HepG2 (cell line): ENCODE data around the gene ABCC9. TPM values are rescaled to one million over a fixed set of nuclear protein-coding genes. Genes with fewer than 3 reads are reported as not detected.

ENCODE experiments used
- BATF2 ChIP-seq: sonication (generic); formaldehyde crosslinking; IDR thresholded peaks from 2 replicates; pipeline ENCODE4 v1.8.0; 2022; ENCODE audit warnings: mild to moderate bottlenecking, missing genetic modification reagents, moderate library complexity
- CHCHD3 ChIP-seq: sonication (generic); formaldehyde crosslinking; IDR thresholded peaks from 2 replicates; pipeline ENCODE4 v1.8.0; 2022; ENCODE audit warnings: mild to moderate bottlenecking, missing genetic modification reagents, moderate library complexity
- NR2C2 ChIP-seq: sonication (generic); formaldehyde crosslinking; IDR thresholded peaks from 2 replicates; pipeline ENCODE4 v1.4.0; 2020; ENCODE audit warnings: missing genetic modification reagents, mild to moderate bottlenecking, moderate library complexity, borderline replicate concordance
- RNF2 ChIP-seq: fragments of 450-650 bp; conservative IDR thresholded peaks from 2 replicates; pipeline ENCODE4 v1.6.1; 2016; ENCODE audit warnings: low read depth
- SNAPC4 ChIP-seq: sonication (generic); formaldehyde crosslinking; IDR thresholded peaks from 2 replicates; pipeline ENCODE4 v1.4.0; 2020; ENCODE audit warnings: mild to moderate bottlenecking, missing genetic modification reagents
- ZBTB46 ChIP-seq: sonication (generic); formaldehyde crosslinking; IDR thresholded peaks from 2 replicates; pipeline ENCODE4 v1.4.0; 2020; ENCODE audit warnings: mild to moderate bottlenecking, missing genetic modification reagents, borderline replicate concordance
- ZEB1 ChIP-seq: IDR thresholded peaks from 2 replicates; pipeline ENCODE4 v1.6.1; 2012; ENCODE audit warnings: mild to moderate bottlenecking, low read depth, inconsistent platforms; ENCODE audit not compliant: insufficient replicate concordance
- ZNF496 ChIP-seq: sonication (generic); formaldehyde crosslinking; IDR thresholded peaks from 2 replicates; pipeline ENCODE4 v1.8.1; 2023; ENCODE audit warnings: mild to moderate bottlenecking, moderate library complexity, missing genetic modification reagents; ENCODE audit not compliant: insufficient replicate concordance
- ZNF589 ChIP-seq: sonication (generic); formaldehyde crosslinking; conservative IDR thresholded peaks from 2 replicates; pipeline ENCODE4 v1.8.0; 2022; ENCODE audit warnings: mild to moderate bottlenecking, moderate library complexity, missing genetic modification reagents
- ZNF678 ChIP-seq: sonication (generic); formaldehyde crosslinking; IDR thresholded peaks from 2 replicates; pipeline ENCODE4 v1.4.0; 2020; ENCODE audit warnings: mild to moderate bottlenecking, missing genetic modification reagents
- ZNF83 ChIP-seq: sonication (generic); formaldehyde crosslinking; IDR thresholded peaks from 2 replicates; pipeline ENCODE4 v1.4.0; 2020; ENCODE audit warnings: missing genetic modification reagents, mild to moderate bottlenecking, borderline replicate concordance
- polyA plus RNA-seq, 8 experiments: library from polyadenylated mRNA; depleted of rRNA in 3 of 8; stranded (reverse) in 7 of 8; unstranded in 1 of 8; fragments of >200 nt; fragmentation: Illumina TruSeq in 4 of 8; extraction: Trizol in 4 of 8; gene quantifications; 2 replicates each; pipeline versions ENCODE4 v1.2.1 to v1.2.3, GENCODE V29; 2011 to 2016; ENCODE audit warnings: low read depth in 4 of 8, missing spikeins in 1 of 8, mixed read lengths in 1 of 8; ENCODE audit not compliant: insufficient read depth in 1 of 8
- total RNA-seq, 5 experiments: library from RNA; depleted of rRNA; stranded (reverse); fragments of >200 nt; fragmentation: Illumina TruSeq; extraction: Trizol; gene quantifications; 2 replicates each; pipeline ENCODE4 v1.2.3, GENCODE V29; 2016; ENCODE audit warnings: low read depth in 1 of 5
- TF ChIP-seq, protein P1 (sequence below): sonication (generic); formaldehyde crosslinking; conservative IDR thresholded peaks from 2 replicates; pipeline ENCODE4 v1.4.0; 2020; ENCODE audit warnings: missing genetic modification reagents

ABCC9 gene
- total and polyA plus RNA-seq, 2 of the 13 experiments (the other 11 are each of a cell fraction or from before 2014, with no cell fraction given), result not detected

GRCh38 chr12:21809100-21809499 lies 132.1 kb downstream of the ABCC9 start (continued):
- TF ChIP-seq SNAPC4 (CRISPR knock-in tag), result no peak
- no peak for TF ChIP-seq ZBTB46 (CRISPR knock-in tag)
- no peak for TF ChIP-seq ZNF678 (CRISPR knock-in tag)
- TF ChIP-seq ZNF496 (CRISPR knock-in tag), result no peak
- TF ChIP-seq NR2C2 (CRISPR knock-in tag), result no peak
- no peak for TF ChIP-seq ZNF589 (CRISPR knock-in tag)
- no peak for TF ChIP-seq RNF2
- TF ChIP-seq, protein P1, sequence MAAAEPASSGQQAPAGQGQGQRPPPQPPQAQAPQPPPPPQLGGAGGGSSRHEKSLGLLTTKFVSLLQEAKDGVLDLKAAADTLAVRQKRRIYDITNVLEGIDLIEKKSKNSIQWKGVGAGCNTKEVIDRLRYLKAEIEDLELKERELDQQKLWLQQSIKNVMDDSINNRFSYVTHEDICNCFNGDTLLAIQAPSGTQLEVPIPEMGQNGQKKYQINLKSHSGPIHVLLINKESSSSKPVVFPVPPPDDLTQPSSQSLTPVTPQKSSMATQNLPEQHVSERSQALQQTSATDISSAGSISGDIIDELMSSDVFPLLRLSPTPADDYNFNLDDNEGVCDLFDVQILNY, result no peak
- no peak for TF ChIP-seq CHCHD3
- TF ChIP-seq ZNF83 (CRISPR knock-in tag), result no peak
- TF ChIP-seq BATF2 (CRISPR knock-in tag), result no peak
- TF ChIP-seq ZEB1, result no peak
- TF ChIP-seq, all 625 proteins: peak for 0
